A549 (cell line): ENCODE measurements around the gene MCM5. TPM values are rescaled to one million over a fixed set of nuclear protein-coding genes. Genes with fewer than 3 reads are reported as not detected.

ENCODE experiments used
- ATAC-seq, 2 experiments: fragments of 200-7000 bp in 1 of 2; fragments of >200 bp in 1 of 2; cut with Nextera tagmentation in 1 of 2; cut with Tn5 transposase in 1 of 2; 3 replicates each; pipeline versions ENCODE4 v1.8.0 to v1.9.1; 2018 to 2020; ENCODE audit warnings: mild to moderate bottlenecking in 1 of 2, moderate library complexity in 1 of 2
- CTCF ChIA-PET: fragments of 300-600 bp; sonication (Branson Sonifier 250); formaldehyde crosslinking; extraction: SDS; loops from one replicate; lab custom pipeline; 2021; ENCODE audit warnings: antibody characterized with exemption, inconsistent platforms; lab: Yijun Ruan, JAX
- POLR2A ChIA-PET: fragments of 350-600 bp; formaldehyde crosslinking; extraction: SDS; loops from one replicate; lab custom pipeline; 2021; ENCODE audit warnings: antibody characterized with exemption, inconsistent platforms; lab: Yijun Ruan, JAX
- DNase-seq, 2 experiments: peaks; one replicate each; pipeline versions ENCODE4 v3.0.0 to v3.0.0-alpha.2; 2011 to 2016; ENCODE audit warnings: low read depth in 1 of 2, low spot score in 1 of 2
- FAIRE-seq: peaks from 2 replicates; lab custom pipeline; 2011; peaks lifted over from hg19 to GRCh38; lab: Jason Lieb, UNC
- H3K27ac ChIP-seq, 2 experiments: fragments of >200 bp; sonication (Bioruptor Twin); formaldehyde crosslinking; 3 replicates each; pipeline ENCODE4 v1.5.1; 2016 to 2017
- H3K4me1 ChIP-seq: fragments of >200 bp; sonication (Bioruptor Twin); formaldehyde crosslinking; 3 replicates; pipeline ENCODE4 v1.6.1; 2016
- H3K4me2 ChIP-seq: fragments of >200 bp; sonication (Bioruptor Twin); formaldehyde crosslinking; 3 replicates; pipeline ENCODE4 v1.6.1; 2016
- H3K4me3 ChIP-seq: fragments of >200 bp; sonication (Bioruptor Twin); formaldehyde crosslinking; 3 replicates; pipeline ENCODE4 v1.5.1; 2016
- H3K9me3 ChIP-seq: fragments of >200 bp; sonication (Bioruptor Twin); formaldehyde crosslinking; 3 replicates; pipeline ENCODE4 v1.6.1; 2016
- CEBPB ChIP-seq, 2 experiments: fragments of >200 bp in 1 of 2; sonication (Bioruptor Twin) in 1 of 2; formaldehyde crosslinking in 1 of 2; IDR thresholded peaks; 2 replicates each; pipeline ENCODE4 v1.6.1; 2012 to 2016
- EHF ChIP-seq: fragments of 250-450 bp; sonication (Bioruptor Pico); IDR thresholded peaks from 2 replicates; pipeline ENCODE4 v1.5.0; 2020; ENCODE audit warnings: mild to moderate bottlenecking
- EP300 ChIP-seq, 2 experiments: fragments of >200 bp; sonication (Bioruptor Twin); formaldehyde crosslinking; IDR thresholded peaks; 2 replicates in 1 of 2; 3 replicates in 1 of 2; pipeline ENCODE4 v1.6.1; 2016 to 2017
- ESRRA ChIP-seq: fragments of 150-350 bp; IDR thresholded peaks from 2 replicates; pipeline ENCODE4 v1.6.1; 2014; ENCODE audit warnings: mild to moderate bottlenecking, low read length, borderline replicate concordance
- FOSB ChIP-seq: fragments of 250-450 bp; sonication (Bioruptor Pico); IDR thresholded peaks from 2 replicates; pipeline ENCODE4 v1.5.0; 2020; ENCODE audit warnings: mild to moderate bottlenecking, moderate library complexity
- FOXS1 ChIP-seq: fragments of 250-450 bp; sonication (Bioruptor Pico); IDR thresholded peaks from 2 replicates; pipeline ENCODE4 v1.5.0; 2020; ENCODE audit warnings: mild to moderate bottlenecking, moderate library complexity
- HDAC2 ChIP-seq: fragments of 200-600 bp; sonication (generic); IDR thresholded peaks from 2 replicates; pipeline ENCODE4 v1.6.1; 2016
- HOXA7 ChIP-seq: fragments of 250-450 bp; sonication (Bioruptor Pico); IDR thresholded peaks from 2 replicates; pipeline ENCODE4 v1.5.0; 2020; ENCODE audit warnings: mild to moderate bottlenecking, moderate library complexity
- JUN ChIP-seq, 2 experiments: fragments of >200 bp; sonication (Bioruptor Twin); formaldehyde crosslinking; IDR thresholded peaks; 2 replicates in 1 of 2; 3 replicates in 1 of 2; pipeline ENCODE4 v1.6.1; 2016 to 2017
- MAFK ChIP-seq: fragments of 450-650 bp; IDR thresholded peaks from 2 replicates; pipeline ENCODE4 v1.6.1; 2014; ENCODE audit not compliant: partially characterized antibody
- NFE2L2 ChIP-seq: fragments of 150-350 bp; conservative IDR thresholded peaks from 2 replicates; pipeline ENCODE4 v1.6.1; 2014; ENCODE audit warnings: low read length
- PHF8 ChIP-seq: fragments of 200-600 bp; sonication (generic); IDR thresholded peaks from 2 replicates; pipeline ENCODE4 v1.6.1; 2016; ENCODE audit warnings: low read depth, mild to moderate bottlenecking, antibody characterized with exemption, moderate library complexity, borderline replicate concordance
- POLR2AphosphoS2 ChIP-seq: conservative IDR thresholded peaks from 2 replicates; pipeline ENCODE4 v1.6.1; 2012; ENCODE audit warnings: low read length, improper control_type of control experiment, inconsistent platforms
- RARB ChIP-seq: fragments of 250-450 bp; sonication (Bioruptor Pico); IDR thresholded peaks from 2 replicates; pipeline ENCODE4 v1.8.0; 2021; ENCODE audit warnings: mild to moderate bottlenecking, moderate library complexity
- SREBF2 ChIP-seq: fragments of 450-650 bp; IDR thresholded peaks from 2 replicates; pipeline ENCODE4 v1.6.1; 2014; ENCODE audit warnings: mild to moderate bottlenecking, moderate library complexity
- TFCP2L1 ChIP-seq: fragments of 250-450 bp; sonication (Bioruptor Pico); IDR thresholded peaks from 2 replicates; pipeline ENCODE4 v1.5.0; 2021; ENCODE audit warnings: mild to moderate bottlenecking
- ZC3H11A ChIP-seq: fragments of 450-650 bp; IDR thresholded peaks from 2 replicates; pipeline ENCODE4 v1.6.1; 2014; ENCODE audit warnings: antibody characterized with exemption, mild to moderate bottlenecking
- ZFP36 ChIP-seq: fragments of 450-650 bp; IDR thresholded peaks from 2 replicates; pipeline ENCODE4 v1.6.1; 2014; ENCODE audit warnings: borderline replicate concordance; ENCODE audit not compliant: partially characterized antibody
- ZNF302 ChIP-seq: fragments of 250-450 bp; sonication (Bioruptor Pico); IDR thresholded peaks from 2 replicates; pipeline ENCODE4 v1.9.0; 2021; ENCODE audit warnings: inconsistent platforms, mild to moderate bottlenecking, moderate library complexity
- WGBS: methylation state at CpG from one replicate; pipeline ENCODE4 v1.1.6; 2017; ENCODE audit errors: missing lambda C conversion rate; 5-methylcytosine and 5-hydroxymethylcytosine counted together
- polyA plus RNA-seq, 4 experiments: library from polyadenylated mRNA; depleted of rRNA in 3 of 4; stranded (reverse); fragments of >200 nt; fragmentation: RNase III in 1 of 4; extraction: RNeasy Plus Mini Kit Qiagen cat#74134 plus additional on column Dnase treatment in 1 of 4; gene quantifications; 2 replicates in 3 of 4; 3 replicates in 1 of 4; pipeline ENCODE4 v1.2.3, GENCODE V29; 2011 to 2017
- TF ChIP-seq, protein P1 (sequence below): fragments of 250-450 bp; sonication (Bioruptor Pico); IDR thresholded peaks from 2 replicates; pipeline ENCODE4 v1.5.0; 2020; ENCODE audit warnings: low read depth, mild to moderate bottlenecking, moderate library complexity
- TF ChIP-seq, protein P2 (sequence below): fragments of 200-600 bp; sonication (generic); IDR thresholded peaks from 2 replicates; pipeline ENCODE4 v1.6.1; 2016; ENCODE audit warnings: antibody characterized with exemption, mild to moderate bottlenecking, moderate library complexity
- TF ChIP-seq, protein P3 (sequence below): IDR thresholded peaks from 2 replicates; pipeline ENCODE4 v1.6.1; 2012
- TF ChIP-seq, protein P4 (sequence below): fragments of 250-450 bp; sonication (Bioruptor Pico); IDR thresholded peaks from 2 replicates; pipeline ENCODE4 v1.5.0; 2021; ENCODE audit warnings: mild to moderate bottlenecking, moderate library complexity, borderline replicate concordance
- TF ChIP-seq, protein P5 (sequence below): fragments of 150-350 bp; IDR thresholded peaks from 2 replicates; pipeline ENCODE4 v1.6.1; 2014; ENCODE audit warnings: low read depth, mild to moderate bottlenecking, low read length

MCM5 gene
- polyA plus RNA-seq, 2 of the 4 experiments (the other 2 are of a cell fraction) = 50.2 to 94.4 TPM

DNA sequence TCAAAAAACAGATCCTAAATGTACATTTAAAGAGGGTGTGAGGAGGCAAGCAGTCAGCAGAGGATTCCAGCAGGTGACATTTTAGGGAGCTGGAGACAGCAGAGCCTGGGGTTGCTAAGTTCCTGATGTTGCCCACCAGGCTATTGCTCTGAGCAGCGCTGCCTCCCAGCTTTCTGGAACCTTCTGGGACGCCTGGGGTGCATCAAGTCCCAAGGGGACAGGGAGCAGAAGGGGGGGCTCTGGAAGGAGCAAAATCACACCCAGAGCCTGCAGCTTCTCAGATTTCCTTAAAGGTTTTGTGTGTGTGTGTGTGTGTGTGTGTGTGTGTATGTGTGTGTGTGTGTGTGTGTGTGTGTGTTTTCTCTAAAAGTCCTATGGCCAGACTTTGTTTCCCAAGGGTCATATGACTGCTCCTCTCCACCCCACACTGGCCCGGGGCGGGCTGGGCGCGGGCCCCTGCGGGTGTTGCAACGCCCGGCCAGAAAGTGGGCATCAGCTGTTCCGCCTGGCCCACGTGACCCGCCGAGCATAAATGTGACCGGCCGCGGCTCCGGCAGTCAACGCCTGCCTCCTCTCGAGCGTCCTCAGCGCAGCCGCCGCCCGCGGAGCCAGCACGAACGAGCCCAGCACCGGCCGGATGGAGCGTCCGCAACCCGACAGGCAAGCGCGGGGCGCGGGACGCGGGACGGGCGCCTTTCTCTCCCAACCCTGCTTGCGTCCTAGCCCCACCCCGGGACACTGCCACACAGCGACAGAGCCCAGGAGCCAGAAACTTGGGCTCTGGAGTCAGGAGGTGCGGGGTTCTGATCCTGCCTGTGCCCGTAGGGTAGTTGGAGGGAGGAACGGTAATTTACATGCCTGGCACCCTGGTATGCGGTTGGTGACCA lies 19.2 kb upstream of the MCM5 start, which contains the start of gene HMOX1 (continued):
- TF ChIP-seq, protein P1, sequence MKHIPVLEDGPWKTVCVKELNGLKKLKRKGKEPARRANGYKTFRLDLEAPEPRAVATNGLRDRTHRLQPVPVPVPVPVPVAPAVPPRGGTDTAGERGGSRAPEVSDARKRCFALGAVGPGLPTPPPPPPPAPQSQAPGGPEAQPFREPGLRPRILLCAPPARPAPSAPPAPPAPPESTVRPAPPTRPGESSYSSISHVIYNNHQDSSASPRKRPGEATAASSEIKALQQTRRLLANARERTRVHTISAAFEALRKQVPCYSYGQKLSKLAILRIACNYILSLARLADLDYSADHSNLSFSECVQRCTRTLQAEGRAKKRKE (CRISPR knock-in tag) = no peak
- TF ChIP-seq POLR2AphosphoS2 (no peak), ZFP36 (no peak), ZNF302 (no peak), SREBF2 (no peak), EHF (CRISPR knock-in tag) (no peak), CEBPB (IDR thresholded peaks at IDR 0.05) (peak; percentile 79 to 91), HOXA7 (CRISPR knock-in tag) (no peak), RARB (CRISPR knock-in tag) (no peak)

DNA sequence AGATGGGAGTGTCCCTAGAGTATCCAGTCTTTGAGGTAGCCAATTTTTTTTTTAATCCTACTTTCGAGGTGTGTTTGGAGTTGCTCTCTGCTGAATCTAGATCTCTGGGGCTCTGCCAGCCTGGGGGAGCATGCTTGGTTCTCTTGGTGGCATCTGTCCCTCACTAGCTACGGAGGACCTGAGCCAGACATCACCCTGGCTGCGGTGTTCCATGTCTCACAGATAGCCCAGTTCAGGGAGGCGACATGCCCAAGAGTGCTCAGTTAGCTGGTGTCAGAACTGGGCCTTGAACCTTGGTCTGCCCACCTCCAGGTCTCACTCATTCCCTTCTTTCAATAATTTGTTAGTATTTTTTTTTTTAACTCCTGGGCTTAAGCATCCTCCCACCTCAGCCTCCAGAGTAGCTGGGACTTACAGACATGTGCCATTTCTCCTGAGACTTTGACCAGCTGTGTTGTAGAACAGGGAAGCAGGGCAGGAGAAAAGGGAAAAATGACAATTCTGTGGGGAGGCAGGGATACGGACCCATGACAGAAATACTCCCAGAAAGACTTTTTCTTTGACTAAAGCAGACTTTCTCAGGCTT lies 18.4 kb upstream of the MCM5 start:
- TF ChIP-seq RARB (CRISPR knock-in tag) (no peak), HDAC2 (no peak), ZC3H11A (no peak), FOSB (CRISPR knock-in tag) (no peak), MAFK (no peak), PHF8 (no peak), JUN (IDR thresholded peaks at IDR 0.05) (no peak; a peak in 1 of 5 replicates), EHF (CRISPR knock-in tag) (no peak), FOXS1 (CRISPR knock-in tag) (no peak), TFCP2L1 (no peak), EP300 (IDR thresholded peaks at IDR 0.05) (no peak), HOXA7 (CRISPR knock-in tag) (no peak), CEBPB (IDR thresholded peaks at IDR 0.05) (no peak), NFE2L2 (no peak), ESRRA (no peak)
- TF ChIP-seq, protein P2, sequence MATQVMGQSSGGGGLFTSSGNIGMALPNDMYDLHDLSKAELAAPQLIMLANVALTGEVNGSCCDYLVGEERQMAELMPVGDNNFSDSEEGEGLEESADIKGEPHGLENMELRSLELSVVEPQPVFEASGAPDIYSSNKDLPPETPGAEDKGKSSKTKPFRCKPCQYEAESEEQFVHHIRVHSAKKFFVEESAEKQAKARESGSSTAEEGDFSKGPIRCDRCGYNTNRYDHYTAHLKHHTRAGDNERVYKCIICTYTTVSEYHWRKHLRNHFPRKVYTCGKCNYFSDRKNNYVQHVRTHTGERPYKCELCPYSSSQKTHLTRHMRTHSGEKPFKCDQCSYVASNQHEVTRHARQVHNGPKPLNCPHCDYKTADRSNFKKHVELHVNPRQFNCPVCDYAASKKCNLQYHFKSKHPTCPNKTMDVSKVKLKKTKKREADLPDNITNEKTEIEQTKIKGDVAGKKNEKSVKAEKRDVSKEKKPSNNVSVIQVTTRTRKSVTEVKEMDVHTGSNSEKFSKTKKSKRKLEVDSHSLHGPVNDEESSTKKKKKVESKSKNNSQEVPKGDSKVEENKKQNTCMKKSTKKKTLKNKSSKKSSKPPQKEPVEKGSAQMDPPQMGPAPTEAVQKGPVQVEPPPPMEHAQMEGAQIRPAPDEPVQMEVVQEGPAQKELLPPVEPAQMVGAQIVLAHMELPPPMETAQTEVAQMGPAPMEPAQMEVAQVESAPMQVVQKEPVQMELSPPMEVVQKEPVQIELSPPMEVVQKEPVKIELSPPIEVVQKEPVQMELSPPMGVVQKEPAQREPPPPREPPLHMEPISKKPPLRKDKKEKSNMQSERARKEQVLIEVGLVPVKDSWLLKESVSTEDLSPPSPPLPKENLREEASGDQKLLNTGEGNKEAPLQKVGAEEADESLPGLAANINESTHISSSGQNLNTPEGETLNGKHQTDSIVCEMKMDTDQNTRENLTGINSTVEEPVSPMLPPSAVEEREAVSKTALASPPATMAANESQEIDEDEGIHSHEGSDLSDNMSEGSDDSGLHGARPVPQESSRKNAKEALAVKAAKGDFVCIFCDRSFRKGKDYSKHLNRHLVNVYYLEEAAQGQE = no peak
- TF ChIP-seq, protein P3, sequence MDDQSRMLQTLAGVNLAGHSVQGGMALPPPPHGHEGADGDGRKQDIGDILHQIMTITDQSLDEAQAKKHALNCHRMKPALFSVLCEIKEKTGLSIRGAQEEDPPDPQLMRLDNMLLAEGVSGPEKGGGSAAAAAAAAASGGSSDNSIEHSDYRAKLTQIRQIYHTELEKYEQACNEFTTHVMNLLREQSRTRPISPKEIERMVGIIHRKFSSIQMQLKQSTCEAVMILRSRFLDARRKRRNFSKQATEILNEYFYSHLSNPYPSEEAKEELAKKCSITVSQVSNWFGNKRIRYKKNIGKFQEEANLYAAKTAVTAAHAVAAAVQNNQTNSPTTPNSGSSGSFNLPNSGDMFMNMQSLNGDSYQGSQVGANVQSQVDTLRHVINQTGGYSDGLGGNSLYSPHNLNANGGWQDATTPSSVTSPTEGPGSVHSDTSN = no peak
- TF ChIP-seq, protein P4, sequence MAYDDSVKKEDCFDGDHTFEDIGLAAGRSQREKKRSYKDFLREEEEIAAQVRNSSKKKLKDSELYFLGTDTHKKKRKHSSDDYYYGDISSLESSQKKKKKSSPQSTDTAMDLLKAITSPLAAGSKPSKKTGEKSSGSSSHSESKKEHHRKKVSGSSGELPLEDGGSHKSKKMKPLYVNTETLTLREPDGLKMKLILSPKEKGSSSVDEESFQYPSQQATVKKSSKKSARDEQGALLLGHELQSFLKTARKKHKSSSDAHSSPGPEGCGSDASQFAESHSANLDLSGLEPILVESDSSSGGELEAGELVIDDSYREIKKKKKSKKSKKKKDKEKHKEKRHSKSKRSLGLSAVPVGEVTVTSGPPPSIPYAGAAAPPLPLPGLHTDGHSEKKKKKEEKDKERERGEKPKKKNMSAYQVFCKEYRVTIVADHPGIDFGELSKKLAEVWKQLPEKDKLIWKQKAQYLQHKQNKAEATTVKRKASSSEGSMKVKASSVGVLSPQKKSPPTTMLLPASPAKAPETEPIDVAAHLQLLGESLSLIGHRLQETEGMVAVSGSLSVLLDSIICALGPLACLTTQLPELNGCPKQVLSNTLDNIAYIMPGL (CRISPR knock-in tag) = no peak
- TF ChIP-seq, protein P5, sequence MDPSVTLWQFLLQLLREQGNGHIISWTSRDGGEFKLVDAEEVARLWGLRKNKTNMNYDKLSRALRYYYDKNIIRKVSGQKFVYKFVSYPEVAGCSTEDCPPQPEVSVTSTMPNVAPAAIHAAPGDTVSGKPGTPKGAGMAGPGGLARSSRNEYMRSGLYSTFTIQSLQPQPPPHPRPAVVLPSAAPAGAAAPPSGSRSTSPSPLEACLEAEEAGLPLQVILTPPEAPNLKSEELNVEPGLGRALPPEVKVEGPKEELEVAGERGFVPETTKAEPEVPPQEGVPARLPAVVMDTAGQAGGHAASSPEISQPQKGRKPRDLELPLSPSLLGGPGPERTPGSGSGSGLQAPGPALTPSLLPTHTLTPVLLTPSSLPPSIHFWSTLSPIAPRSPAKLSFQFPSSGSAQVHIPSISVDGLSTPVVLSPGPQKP = no peak
- TF ChIP-seq, all 56 proteins: peak for 0
- Histone ChIP-seq H3K9me3 (no peaks in the 10 kb centered on the region), H3K4me1 (peaks cover 65% of the 10 kb centered on the region), H3K27ac (peak overlapping the region; percentile 95 to 99), H3K4me2 (peak overlapping the region; percentile 92), H3K4me3 (peak overlapping the region; percentile 79)
- peak; percentile 9 to 15; a peak in 4 of 6 replicates for ATAC-seq
- ChIA-PET CTCF (interaction anchor here (0.7 to 4.1 kb wide), 9 partner anchors 10 to 903 kb away, joined by 3 to 17 read pairs (median 4); no protein-coding TSS in a partner anchor), POLR2A (interaction anchor here (0.6 to 2.1 kb wide), 6 partner anchors 9 to 30 kb away, joined by 3 to 20 read pairs (median 4); no protein-coding TSS in a partner anchor)
- no peak for FAIRE-seq
- DNase-seq = no peak
- WGBS = 7% methylated on average over 5 of the region's 5 CpGs
